A673 (cell line): ENCODE measurements around the gene ARHGEF4.

Source experiments
- CTCF ChIP-seq: fragments of 300-800, 200-600 bp; sonication (generic); conservative IDR thresholded peaks from 2 replicates; pipeline ENCODE4 v1.5.1; 2017; ENCODE audit warnings: low read depth, mild to moderate bottlenecking, antibody characterized with exemption, low read length, moderate library complexity, mixed read lengths
- EZH2 ChIP-seq: fragments of 200-600 bp; sonication (generic); IDR thresholded peaks from 2 replicates; pipeline ENCODE4 v1.6.1; 2017; ENCODE audit warnings: borderline replicate concordance, low read depth, mild to moderate bottlenecking, mixed read lengths, antibody characterized with exemption, low read length; ENCODE audit not compliant: poor library complexity, severe bottlenecking

GRCh38 chr2:130878933-130879332, 42.2 kb downstream of the ARHGEF4 start:
- TF ChIP-seq CTCF (no peak), EZH2 (no peak)
